Skeletal muscle tissue (tissue), 4 donors: ENCODE measurements around the gene GRIK3. TPM values are rescaled to one million over a fixed set of nuclear protein-coding genes. Genes with fewer than 3 reads are reported as not detected.

ENCODE experiments used
- H3K27ac ChIP-seq: one replicate; pipeline ENCODE4 v1.7.0; 2013; ENCODE audit warnings: mild to moderate bottlenecking, low read depth, low read length, inconsistent platforms
- H3K27me3 ChIP-seq, 3 donors: one replicate each; pipeline ENCODE4 v1.7.0; 2013; ENCODE audit warnings: low read length in 3 of 3; ENCODE audit not compliant: control insufficient read depth in 3 of 3, insufficient read depth in 3 of 3
- H3K36me3 ChIP-seq, 3 donors: one replicate each; pipeline ENCODE4 v1.7.0; 2013; ENCODE audit warnings: low read length in 3 of 3; ENCODE audit not compliant: control insufficient read depth in 3 of 3, insufficient read depth in 3 of 3
- H3K4me1 ChIP-seq, 3 donors: one replicate each; pipeline ENCODE4 v1.7.0; 2013; ENCODE audit warnings: low read length in 3 of 3, mild to moderate bottlenecking in 3 of 3; ENCODE audit not compliant: control insufficient read depth in 3 of 3, insufficient read depth in 3 of 3
- H3K4me3 ChIP-seq, 3 donors: one replicate each; pipeline ENCODE4 v1.7.0; 2013; ENCODE audit warnings: low read length in 3 of 3
- H3K9ac ChIP-seq, 3 donors: one replicate each; pipeline ENCODE4 v1.7.0; 2013; ENCODE audit warnings: low read length in 3 of 3, mild to moderate bottlenecking in 3 of 3, moderate library complexity in 2 of 3, low read depth in 1 of 3
- H3K9me3 ChIP-seq, 3 donors: one replicate each; pipeline ENCODE4 v1.7.0; 2013; ENCODE audit warnings: low read length in 3 of 3; ENCODE audit not compliant: control insufficient read depth in 3 of 3
- total RNA-seq: library from RNA; depleted of rRNA; stranded (reverse); fragments of >200 nt; gene quantifications from one replicate; pipeline ENCODE4 v1.2.3, GENCODE V29; 2014
- donor health status: Osteomylitis.

GRIK3 gene
- total RNA-seq, 1 donor from 2014 or later: 0.52 TPM

DNA sequence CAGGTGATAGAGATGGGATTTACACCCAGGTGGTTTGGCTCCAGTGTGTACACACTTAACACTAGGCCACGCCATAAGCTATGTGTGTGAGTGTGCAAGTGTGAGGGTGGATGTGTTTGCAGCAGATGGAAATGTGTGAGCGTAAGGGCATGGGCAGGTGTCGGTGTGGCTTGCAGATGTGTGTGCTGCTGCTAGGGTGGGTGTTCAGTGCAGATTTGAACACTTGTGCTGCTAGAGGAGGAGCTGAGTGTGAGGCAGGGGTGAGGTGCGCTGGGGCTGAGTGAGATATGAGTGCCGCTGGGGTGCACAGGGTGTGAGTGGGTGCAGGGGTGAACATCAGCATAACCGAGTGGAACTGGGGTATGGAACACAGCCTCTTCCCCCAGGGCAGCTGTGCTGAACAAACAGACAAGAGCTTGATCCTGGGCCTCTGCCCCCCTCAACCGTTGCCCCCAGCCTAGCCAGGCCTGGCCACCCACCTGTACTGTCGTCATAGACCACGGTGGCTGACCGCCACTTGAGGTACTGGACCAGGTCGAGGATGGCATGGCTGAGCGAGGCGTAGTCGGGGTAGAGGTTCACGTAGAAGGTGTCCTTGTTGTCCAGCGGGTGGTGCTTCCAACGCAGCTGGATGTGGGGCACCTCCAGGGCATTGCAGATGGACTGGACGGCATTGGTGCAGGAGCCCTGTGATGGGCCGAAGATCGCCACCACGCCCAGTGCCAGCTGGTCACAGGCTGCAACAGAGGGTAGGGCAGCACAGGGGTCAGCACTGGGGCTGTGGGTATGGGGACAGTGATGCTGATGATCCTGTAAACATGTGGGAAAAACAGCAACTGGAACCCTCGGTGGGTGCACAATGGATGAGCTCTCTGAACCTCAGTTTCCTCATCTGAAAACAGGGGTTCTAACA is 153.9 kb downstream of the GRIK3 start:
- no peak overlapping the region for H3K27ac ChIP-seq
- peaks cover 0 to 6% (median 0%) of the 10 kb centered on the region in 3 donors for H3K4me1 ChIP-seq
- H3K9me3 ChIP-seq: no peaks in the 10 kb centered on the region
- H3K27me3 ChIP-seq: peaks cover 0 to 13% (median 7%) of the 10 kb centered on the region in 3 donors
- H3K4me3 ChIP-seq: no peak overlapping the region
- H3K36me3 ChIP-seq: no peaks in the 10 kb centered on the region
- H3K9ac ChIP-seq: no peak overlapping the region

GRCh38 chr1:36879613-36880012 is 154.7 kb downstream of the GRIK3 start:
- Histone ChIP-seq H3K9ac (no peak overlapping the region), H3K36me3 (no peaks in the 10 kb centered on the region), H3K4me3 (no peak overlapping the region), H3K9me3 (no peaks in the 10 kb centered on the region), H3K27me3 (peaks cover 0 to 8% (median 4%) of the 10 kb centered on the region in 3 donors), H3K4me1 (peaks cover 0 to 6% (median 0%) of the 10 kb centered on the region in 3 donors), H3K27ac (no peak overlapping the region)

DNA sequence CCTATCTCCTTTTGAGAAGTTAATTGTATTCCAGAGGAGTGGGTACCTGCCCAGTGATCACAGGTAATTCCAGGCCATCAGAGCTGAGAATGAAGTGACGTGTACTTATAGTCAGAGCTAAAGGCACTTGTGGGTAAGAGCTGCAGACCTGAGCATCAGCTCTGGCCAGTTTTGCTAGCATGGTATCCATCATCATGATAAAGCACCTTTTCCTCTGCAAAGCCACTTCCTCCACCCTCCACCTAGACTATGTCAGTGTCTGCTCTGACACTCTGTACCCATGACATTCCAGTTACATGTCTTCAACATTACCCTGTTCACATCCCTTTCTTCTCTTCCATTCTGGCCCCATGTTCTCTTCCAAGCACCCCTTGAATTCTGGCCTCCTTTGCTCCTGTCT is 157.3 kb downstream of the GRIK3 start:
- peaks cover 4 to 17% (median 16%) of the 10 kb centered on the region in 3 donors for H3K27me3 ChIP-seq
- no peak overlapping the region for H3K27ac ChIP-seq
- H3K4me1 ChIP-seq: peaks cover 0 to 6% (median 0%) of the 10 kb centered on the region in 3 donors

DNA sequence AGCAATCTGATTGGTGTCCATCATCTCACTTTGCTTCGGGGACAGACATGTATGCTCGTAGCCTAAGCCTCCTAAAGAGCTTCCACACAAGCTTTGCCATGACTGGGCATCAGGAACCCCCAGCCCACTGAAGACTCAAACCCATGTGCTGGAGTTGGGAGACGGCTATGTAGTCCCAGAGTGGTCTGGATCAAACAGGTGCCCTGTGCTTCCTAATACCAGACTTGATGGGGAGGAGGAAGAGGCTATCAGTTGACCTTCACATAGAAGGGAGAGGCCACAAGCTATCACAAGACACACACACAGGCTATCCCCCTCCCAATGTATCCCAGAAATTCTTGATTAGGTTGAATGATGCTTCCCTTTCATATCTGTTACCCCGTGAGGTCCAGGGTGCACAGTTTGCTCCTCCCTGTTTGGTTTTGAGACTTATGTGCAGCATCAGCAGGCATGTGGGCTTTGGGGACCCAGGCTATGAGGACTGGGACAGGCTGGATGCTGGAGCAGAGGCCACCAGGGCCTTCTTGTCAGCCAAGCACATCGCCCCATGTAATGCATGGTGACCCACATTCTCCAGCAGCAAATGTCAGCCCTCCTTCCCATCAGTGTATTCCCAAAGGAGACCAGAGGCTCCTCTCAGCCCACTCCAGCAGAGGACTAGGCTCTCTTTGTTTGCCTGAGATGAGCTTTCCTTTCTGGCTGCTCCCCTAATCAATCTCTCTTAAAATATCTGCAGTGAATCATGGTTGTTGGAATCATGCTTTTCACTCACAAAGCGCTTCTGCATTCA is 159.8 kb downstream of the GRIK3 start:
- Histone ChIP-seq H3K4me1 (peaks cover 0 to 2% (median 0%) of the 10 kb centered on the region in 3 donors), H3K27me3 (peaks cover 7 to 23% (median 15%) of the 10 kb centered on the region in 3 donors), H3K9me3 (no peaks in the 10 kb centered on the region), H3K9ac (no peak overlapping the region), H3K27ac (no peak overlapping the region), H3K4me3 (no peak overlapping the region), H3K36me3 (no peaks in the 10 kb centered on the region)

More for the DNA sequence above, 157.3 kb downstream of the GRIK3 start:
- Histone ChIP-seq H3K9me3 (no peaks in the 10 kb centered on the region), H3K36me3 (no peaks in the 10 kb centered on the region), H3K9ac (no peak overlapping the region), H3K4me3 (no peak overlapping the region)

- Histone ChIP-seq H3K27me3 (peaks cover 7 to 30% (median 23%) of the 10 kb centered on the region in 3 donors), H3K9me3 (no peaks in the 10 kb centered on the region), H3K36me3 (no peaks in the 10 kb centered on the region)
Measured at GRCh38 chr1:36872858-36873257, 161.5 kb downstream of the GRIK3 start.

GRCh38 chr1:36872126-36872754 is 162.1 kb downstream of the GRIK3 start:
- no peaks in the 10 kb centered on the region for H3K4me1 ChIP-seq
- H3K4me3 ChIP-seq: no peak overlapping the region
- H3K36me3 ChIP-seq: no peaks in the 10 kb centered on the region
- no peak overlapping the region for H3K27ac ChIP-seq
- H3K9me3 ChIP-seq: no peaks in the 10 kb centered on the region
- H3K9ac ChIP-seq: no peak overlapping the region
- peaks cover 8 to 36% (median 19%) of the 10 kb centered on the region in 3 donors for H3K27me3 ChIP-seq

More at GRCh38 chr1:36872858-36873257, 161.5 kb downstream of the GRIK3 start:
- Histone ChIP-seq H3K4me3 (no peak overlapping the region), H3K27ac (no peak overlapping the region), H3K4me1 (no peaks in the 10 kb centered on the region), H3K9ac (no peak overlapping the region)

DNA sequence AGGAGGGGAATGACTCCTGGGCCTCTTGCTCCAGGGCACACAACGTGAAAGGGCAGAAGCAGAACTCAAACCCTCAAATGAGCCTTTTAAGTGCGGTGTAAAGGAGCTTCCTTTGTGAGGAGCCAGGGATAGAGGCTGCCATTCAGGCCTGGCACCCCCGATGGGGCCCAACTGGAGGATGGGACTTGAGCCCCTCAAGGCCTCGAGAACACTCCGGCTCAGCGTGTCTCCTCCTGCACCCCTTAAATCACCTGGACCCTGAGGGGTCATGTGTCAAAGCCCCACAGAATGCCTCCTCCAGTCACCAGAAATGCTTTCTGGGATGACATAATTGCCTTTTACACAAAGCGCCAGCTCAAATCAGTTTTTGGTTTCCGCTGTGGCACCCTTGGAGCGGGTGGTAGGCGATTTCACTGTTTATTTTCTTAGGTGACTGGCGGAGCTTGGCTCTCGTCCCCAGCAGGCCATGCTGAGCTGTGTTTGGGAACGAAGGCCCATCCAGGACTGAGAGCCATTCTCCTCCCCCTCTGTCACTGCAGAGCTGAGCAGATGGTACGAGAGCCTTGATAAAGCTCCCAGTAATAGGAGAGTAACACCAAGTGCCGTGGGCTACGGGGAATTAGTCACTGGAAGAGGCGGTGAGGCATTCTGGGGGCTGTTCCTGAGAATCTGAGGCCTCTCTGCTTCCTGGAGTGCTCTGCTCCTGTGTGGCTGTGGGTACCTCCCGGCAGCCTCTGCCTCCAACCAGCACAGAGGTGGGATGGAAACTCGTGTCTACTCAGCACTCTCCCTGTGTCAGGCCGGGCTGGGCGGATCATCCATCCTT is 163.0 kb downstream of the GRIK3 start:
- no peak overlapping the region for H3K4me3 ChIP-seq
- H3K9ac ChIP-seq: no peak overlapping the region
- no peaks in the 10 kb centered on the region for H3K9me3 ChIP-seq
- H3K27ac ChIP-seq: no peak overlapping the region
- H3K4me1 ChIP-seq: no peaks in the 10 kb centered on the region
- peaks cover 12 to 39% (median 23%) of the 10 kb centered on the region in 3 donors for H3K27me3 ChIP-seq
- no peaks in the 10 kb centered on the region for H3K36me3 ChIP-seq

DNA sequence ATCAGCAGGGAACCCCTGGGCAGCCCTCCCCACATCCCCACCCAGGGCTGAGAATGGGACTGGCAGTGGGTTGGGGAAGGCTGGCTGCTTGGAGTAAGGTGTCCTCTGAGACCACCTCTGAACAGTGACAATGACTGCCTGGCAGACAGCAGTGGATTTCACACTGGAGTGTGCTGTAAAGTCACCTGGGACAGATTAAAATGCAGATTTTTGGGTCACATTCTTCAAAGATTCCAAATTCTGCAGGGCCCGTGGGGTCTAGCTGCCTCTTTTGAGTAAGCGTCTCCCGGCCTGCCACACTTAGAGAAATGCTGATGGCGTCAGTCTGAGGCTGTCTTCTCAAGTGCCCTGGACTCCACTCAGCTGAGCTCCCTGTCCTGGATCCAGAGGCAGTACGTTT is 164.5 kb downstream of the GRIK3 start:
- no peaks in the 10 kb centered on the region for H3K36me3 ChIP-seq
- no peak overlapping the region for H3K4me3 ChIP-seq
- no peak overlapping the region for H3K9ac ChIP-seq
- H3K27ac ChIP-seq: no peak overlapping the region
- no peaks in the 10 kb centered on the region for H3K9me3 ChIP-seq
- no peaks in the 10 kb centered on the region for H3K4me1 ChIP-seq
- peaks cover 12 to 39% (median 23%) of the 10 kb centered on the region in 3 donors for H3K27me3 ChIP-seq

DNA sequence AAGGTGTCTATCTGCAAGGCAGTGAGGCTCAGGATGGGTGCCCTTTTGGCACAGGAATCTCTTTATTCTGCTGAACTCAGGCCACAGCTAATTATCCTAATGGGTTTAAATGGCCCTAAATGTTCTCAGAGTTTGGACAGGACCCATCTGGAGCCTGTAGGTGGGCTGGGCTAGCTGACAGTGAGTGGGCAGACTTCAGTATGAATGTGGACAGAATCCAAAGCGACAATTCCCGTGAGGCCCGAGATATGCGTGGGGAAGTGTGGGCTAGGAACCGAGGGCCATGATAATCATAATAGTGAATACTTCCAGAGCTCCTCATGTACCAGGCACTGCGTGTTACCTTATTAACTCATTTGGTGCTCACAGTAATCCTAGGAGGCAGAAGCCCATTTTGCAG is 165.3 kb downstream of the GRIK3 start:
- Histone ChIP-seq H3K4me3 (no peak overlapping the region), H3K27me3 (peaks cover 12 to 40% (median 19%) of the 10 kb centered on the region in 3 donors), H3K4me1 (no peaks in the 10 kb centered on the region), H3K27ac (no peak overlapping the region), H3K36me3 (no peaks in the 10 kb centered on the region), H3K9me3 (no peaks in the 10 kb centered on the region), H3K9ac (no peak overlapping the region)
